ENCODE results near the gene SERHL2.
"Not testable (repeated sequence)": the region's sequence is repeated elsewhere in the genome, so short reads cannot be mapped to it uniquely, and the experiment has no call there.

Gene SERHL2

DNA sequence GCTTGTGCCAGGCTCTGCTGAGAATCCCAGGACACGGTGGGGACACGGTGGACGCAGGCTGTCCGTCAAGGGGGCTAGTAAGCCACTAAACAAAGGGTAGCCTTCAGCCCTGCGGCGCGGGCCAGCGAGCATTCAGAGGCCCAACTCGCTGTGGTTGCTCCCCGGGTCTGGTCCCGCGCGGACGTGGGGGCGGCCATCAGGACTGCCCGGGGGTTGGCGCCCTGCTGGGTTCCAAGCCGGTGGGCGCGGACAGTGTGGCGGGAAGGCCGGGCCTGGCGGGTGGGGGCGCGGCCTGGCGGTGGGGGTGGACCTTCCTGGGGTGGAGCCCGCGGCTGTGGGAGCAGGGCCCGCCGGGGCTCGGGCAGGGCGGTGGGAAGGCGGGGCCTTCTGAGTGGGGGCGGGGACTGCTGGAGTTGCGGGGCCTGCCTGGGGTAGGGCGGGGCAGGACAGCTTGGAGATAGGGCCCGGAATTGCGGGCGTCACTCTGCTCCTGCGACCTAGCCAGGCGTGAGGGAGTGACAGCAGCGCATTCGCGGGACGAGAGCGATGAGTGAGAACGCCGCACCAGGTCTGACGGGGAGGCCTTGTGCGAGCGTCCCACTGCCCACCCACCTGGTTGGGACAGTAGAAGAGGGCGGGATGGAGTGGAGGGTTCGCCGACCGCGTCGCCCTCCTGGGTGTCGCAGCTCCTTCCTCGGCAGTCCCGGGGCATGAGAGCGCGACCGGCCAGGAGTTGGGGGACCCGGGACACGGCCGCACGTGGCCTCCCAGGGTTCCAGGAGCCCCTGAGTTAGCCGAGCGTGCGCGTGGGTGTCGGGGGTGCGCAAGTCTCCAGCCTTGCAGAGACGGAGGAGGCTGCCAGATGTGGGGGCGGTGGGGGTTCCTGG is at the start of gene SERHL2:
Gene SERHL2, plus strand, starts transcription at position 482 of the 887 bp plus-strand sequence. Its CDS starts 65 bp downstream, at position 547.
- peak; percentile 86 for DNase-seq

DNA sequence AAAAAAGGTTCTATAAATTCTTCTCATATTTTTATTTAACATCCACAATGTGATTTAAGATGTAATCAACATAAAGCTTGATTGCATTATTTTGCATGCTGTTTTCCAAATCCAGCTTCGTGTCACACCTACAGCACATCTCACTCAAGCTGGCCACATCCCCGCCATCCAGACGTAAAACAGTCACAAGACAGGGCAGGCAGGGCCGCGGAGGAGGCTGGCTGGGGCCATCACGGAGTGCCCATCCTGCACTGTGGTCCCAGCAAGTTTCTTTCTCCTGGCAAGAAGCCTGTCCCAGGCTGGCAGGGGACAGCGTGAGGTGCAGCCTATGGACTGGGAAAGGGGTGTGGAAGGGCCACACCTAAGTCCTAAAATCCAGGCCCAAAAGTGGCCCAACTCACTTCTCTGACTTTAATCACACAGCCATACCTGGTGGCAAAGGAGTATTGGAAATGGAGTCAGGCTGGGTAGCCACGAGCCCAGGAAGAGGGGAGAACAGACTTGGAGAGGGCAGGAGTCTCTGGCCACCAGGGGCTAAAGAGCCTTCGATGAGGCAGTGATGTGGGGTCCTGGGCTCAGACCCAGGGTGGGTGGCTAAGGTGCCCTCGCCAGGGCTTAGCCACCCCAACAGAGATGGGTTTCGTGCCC is 45.3 kb upstream of the SERHL2 start:
- DNase-seq = not testable (repeated sequence)

- DNase-seq = not testable (repeated sequence)
These were observed 44.8 kb upstream of the SERHL2 start for GRCh38 chr22:42508975-42509364.

DNA sequence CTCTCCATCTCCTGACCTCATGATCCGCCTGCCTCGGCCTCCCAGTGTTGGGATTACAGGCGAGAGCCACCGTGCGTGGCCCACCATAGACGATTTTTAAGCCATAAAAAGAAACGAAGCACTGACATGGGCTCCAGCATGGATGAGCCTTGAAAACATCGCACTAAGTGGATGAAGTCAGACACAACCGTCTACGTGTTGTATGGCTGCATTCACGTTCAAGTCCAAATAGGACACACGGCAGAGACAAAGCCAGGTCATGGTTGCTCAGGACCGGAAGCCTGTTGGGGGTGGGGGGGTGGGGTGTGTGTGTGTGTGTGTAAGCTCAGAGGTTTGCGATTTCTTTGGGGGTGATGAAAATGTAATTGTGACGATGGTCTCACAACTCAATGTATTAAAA is 44.2 kb upstream of the SERHL2 start:
- no peak for DNase-seq

DNA sequence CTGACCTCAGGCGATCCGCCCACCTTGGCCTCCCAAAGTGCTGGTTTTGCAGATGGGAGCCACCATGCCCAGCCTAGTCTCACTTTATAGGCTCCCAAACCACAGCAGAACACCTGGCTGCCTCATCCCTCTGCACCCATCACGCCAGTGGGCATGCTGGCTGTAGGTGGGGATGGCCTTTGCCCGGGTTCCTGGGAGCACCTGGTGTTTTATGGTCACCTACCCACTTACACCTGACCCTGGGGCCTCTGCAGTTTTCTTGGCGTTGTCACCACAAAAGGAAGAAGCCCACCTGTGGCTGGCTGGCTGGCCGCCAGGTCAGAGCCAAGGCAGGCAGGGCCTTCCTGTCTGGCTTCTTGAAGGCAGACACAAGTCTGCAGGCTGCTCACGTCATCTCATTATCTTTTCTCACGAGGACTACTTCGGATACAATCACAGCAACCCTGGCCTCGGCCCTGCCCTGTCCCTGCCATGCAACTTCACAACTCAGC is 42.3 kb upstream of the SERHL2 start:
- no peak for DNase-seq

DNA sequence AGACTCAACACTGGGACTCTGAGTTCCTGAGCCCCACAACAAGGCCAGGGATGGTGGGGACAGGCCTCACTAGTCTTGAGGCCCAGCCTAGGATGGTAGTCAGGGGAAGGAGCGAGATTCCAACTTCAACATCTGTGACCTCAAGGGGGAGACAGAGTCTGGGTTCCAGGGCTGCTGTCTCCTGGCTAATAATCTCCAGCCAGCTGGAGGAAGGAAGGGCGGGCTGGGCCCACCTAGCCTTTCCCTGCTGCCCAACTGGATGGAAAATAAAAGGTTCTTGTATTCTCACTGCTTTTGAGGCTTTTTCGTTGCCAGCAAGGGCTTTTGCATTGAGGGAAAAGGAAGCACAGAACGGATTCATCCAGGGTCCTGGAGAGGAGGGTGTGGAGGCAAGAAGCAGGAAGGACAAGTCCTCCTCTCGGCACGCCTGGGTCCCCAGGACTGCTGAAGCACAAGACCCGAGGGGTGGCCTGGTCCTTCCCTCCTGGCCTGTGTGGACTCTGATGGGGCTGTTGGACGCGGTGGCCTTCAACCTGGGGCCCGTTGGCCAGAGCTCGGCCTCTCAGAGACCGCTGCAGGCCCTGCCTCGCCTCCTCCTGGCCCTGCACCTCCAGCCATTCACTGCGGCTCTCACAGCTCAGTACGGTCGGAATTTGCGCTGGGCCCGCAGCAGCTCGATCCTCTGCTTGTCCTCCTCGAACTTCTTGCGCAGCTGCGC is 41.3 kb upstream of the SERHL2 start:
- DNase-seq = not testable (repeated sequence)

- DNase-seq = not testable (repeated sequence)
These were observed 39.4 kb upstream of the SERHL2 start for GRCh38 chr22:42514331-42514730.

DNA sequence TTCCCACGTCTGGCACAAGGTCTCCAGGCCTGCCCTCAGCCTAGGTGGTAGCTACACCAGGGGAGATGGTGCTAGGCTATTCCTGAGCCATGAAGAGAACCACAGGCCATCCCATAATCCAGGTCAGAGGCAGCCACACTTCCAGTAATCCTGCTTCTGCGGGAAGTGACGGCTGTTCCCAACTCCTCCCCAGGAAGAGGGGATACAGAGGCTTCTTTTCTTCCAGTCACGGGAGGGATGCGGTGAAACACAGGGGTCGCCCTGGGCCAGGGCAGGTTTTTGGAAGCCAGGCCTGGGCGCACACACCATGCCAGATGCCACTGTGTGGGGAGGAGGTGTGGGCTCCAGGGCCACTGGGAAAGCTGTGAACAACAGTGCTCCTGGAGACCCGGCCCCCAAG is 38.5 kb upstream of the SERHL2 start:
- not testable (repeated sequence) for DNase-seq

DNA sequence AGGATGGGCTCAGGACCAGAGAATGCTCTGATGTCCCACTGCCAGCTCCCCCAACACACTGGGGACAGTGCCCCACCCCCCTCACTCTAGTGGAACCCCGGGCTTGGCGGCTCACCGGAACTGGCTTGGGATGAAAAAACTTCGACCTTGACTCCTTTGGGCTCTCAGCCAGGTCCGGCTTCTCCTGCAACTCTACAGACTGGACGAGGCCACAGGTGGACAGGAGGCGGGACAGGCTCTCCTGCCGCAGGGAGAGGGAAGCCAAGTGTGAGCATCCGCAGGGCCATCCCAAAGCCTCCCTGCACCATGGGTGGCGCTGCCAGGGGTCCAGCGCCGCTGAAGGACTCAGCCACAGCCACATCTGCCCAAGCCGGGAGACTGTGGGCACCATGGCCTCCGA is 37.9 kb upstream of the SERHL2 start:
- no peak for DNase-seq

DNA sequence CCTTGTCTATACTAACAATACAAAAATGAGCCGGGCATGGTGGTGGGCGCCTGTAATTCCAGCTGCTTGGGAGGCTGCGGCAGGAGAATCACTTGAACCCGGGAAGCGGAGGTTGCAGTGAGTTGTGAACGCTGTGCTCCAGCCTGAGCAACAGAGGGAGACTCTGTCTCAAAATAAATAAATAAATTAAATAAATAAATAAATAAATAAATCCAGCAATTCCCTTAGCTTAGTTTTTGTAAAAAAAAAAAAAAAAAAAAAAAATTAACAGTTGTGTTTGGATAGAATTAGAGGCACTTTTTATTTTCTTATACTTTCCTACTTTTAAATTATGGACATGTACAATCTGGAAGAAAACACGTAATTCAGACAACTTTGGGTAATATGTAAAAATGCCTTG is 36.7 kb upstream of the SERHL2 start:
- not testable (repeated sequence) for DNase-seq

DNA sequence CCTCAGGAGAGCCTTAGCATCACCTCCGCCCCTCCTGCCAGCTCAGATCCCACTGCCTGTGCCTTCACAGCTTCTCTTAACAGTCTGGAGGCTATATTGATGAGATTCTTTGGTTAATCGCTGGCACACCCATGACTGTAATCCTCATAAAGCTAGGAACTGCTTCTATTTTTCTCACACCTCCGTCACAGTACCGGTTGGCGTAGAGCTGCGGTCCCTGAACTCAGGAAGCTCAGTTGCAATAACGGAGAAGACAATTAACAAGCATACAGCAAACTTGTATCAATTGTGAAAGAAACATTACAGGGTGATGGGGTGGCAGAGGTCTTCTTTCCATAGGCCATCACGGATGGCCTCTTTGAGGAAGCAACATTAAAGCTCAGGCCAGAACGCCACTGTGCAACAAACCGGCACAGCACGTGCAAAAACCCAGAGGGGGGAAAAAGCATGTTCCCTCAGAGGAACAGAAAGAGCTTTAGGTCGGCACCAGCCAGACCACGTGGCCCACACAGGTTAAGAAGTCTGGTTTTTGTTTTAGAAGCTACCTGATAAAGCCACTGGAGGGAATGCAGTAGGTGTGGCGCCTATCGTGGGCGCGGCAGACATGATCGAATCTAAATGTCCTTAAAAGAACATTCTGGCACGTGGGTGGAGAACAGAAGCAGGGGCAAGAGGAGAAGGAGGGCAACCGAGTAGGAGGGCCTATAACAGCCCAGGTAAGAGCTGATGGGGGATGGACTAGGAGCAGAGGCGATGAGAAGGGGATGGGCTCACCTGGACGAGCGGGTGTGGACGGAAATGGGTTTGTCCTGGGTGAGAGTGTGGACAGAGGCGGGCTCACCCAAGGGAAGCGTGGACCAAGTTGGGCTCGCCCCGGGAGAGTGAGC is 34.9 kb upstream of the SERHL2 start:
- not testable (repeated sequence) for DNase-seq

DNA sequence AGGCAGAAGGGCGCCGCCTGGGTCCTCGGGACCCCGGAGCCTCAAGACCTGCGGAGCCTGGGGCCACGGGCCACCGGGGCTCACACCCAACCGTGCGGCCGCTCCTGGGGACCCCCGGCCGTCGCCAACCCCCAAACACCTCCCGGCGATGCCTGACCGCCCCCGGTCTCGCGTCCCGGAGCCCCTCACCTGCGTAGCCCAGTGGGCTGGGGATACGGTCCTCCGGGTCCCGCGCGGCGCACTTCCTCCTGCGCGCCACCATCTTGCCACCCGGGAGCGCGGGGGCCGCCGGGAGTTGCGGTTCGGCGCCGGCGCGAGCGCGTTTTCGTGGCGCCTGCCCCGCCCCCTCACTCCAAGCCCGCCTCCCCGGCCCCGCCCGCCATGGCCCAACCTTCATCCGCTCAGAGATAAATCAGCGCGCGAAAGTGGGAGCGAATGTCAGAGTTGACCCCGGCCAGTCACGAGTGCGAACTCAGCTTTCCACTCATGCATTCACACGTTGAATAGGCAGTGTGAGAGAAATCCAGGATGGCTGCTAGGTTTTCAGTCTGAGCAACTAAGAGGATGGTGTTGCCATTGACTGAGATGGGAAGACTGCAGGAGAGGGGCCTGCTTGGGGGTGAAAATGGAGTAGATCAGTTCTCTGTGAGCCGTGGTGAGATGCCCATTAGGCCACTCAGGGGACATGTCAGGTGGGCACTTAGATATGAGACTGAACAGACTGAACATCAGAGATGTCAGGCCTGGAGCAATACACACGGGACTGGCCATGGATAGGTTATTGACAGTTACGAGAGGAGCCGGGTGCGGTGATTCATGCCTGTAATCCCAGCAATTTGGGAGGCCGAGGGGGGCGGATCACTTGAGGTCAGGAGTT is 34.0 kb upstream of the SERHL2 start, which contains the start of gene RRP7A:
Gene RRP7A, minus strand, starts transcription at position 272 of the 877 bp plus-strand sequence. Its CDS starts 10 bp downstream, at position 262.
- peak; percentile 85 for DNase-seq

DNA sequence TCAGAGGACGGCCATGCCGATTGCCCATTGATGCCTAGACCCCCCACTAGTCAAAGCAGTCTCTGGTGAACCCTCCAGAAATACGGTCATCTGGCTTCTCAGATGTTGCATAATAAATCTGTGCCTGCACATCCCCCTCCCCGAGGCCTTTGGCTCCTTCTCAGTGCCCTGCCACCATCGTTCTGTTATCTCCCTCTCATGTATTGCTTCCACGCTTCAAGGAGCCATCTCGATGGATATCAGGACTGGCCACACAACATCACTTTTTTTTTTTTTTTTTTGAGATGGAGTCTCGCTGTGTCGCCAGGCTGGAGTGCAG is 32.6 kb upstream of the SERHL2 start:
- DNase-seq = no peak

DNA sequence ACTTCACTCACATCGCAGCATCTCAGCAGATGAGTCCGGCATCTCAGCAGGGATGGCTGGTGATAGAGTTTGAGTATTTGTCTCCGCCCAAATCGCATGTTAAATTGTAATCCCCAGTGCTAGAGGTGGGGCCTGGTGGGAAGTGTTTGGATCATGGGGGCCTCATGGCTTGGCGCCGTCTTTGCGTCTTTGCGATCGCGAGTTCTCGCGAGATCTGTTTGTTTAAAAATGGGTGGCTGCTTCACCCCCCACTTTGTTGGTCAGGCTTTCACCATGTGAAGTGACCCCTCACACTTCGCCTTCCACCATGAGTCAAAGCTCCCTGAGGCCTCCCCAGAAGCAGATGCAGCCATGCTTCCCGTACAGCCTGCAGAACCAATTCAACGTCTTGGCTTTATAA is 31.2 kb upstream of the SERHL2 start:
- no peak for DNase-seq

- no peak for DNase-seq
These were observed 25.0 kb upstream of the SERHL2 start for GRCh38 chr22:42528591-42529307.

- not testable (repeated sequence) for DNase-seq
These were observed 24.3 kb upstream of the SERHL2 start for GRCh38 chr22:42529435-42529834.

GRCh38 chr22:42531401-42532084 is 22.2 kb upstream of the SERHL2 start:
- DNase-seq = not testable (repeated sequence)

GRCh38 chr22:42533638-42533977 is 20.1 kb upstream of the SERHL2 start:
- DNase-seq = no peak

DNA sequence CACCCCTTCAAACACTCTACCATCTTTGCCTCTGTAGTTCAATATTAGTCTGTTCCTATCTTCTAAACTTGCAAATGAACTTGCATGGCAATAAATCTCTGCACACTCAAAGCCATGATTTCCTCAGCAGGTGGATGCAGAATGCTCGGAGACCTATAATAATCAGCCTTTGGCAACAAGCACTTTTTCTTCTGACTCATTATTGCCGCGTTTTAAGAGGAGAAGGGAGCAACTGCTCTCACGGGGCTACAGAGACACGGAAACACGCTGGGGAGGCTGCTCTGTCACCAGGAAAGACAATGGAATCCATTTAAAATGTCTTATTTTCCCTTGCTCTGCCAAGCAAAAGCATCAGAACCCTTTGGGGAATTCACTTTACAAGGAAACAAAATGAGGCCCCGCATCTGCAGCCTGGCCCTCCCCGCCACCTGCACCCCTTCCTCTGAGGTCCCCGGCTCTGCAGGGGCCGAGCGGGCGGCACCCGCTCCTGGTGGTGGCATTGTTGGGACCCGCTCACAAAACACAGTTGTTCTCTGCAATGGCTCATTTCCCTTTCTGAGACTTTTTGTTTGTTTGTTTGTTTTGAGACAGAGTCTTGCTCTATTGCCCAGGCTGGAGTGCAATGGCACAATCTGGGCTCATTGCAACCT is 18.5 kb upstream of the SERHL2 start:
- not testable (repeated sequence) for DNase-seq
